NCI-H1436 (cell line): ENCODE measurements around the gene APMAP.

Experiments
- DNase-seq: peaks from one replicate; lab custom pipeline; 2025; lab: John Stamatoyannopoulos, UW

The APMAP gene

DNA sequence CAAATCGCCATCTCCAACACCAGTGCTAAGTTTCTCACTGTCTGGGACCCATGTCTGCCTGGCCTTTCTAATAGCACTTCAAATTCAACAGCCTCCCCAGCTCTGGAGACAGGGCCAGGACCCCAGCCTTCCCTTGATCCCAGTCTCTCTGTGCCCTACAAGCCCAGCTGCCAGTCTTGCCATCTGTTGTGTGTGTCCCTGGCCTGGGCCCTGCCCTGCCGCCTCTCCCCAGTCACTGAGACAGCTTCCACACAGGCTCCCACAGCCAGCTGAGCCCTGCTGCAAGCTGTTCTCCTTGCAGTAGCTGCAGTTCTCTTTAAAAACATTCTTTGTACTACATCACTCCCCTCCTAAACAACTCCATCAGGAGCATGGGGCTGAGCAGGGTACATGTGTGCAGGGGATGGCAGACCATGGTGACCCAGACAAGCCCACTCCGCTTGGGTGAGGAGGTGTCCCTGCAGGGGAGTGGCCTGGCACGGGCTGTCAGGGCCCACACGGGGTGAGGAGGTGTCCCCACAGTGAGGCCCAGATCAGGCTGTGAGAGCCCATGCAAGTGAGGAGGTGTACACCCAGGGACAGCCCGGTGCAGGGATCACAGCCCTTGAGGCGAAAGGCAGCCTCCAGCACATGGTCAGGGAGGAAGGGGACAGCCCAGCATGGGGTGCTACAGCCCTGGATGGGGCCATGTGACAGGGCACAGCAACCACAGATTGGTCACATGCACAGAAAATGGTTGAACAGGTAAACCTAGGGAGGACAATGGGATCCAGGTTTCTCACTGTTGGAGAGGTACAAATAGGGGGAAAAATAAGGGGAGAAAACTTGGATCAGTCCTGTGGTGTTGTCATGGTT is 27.3 kb downstream of the APMAP start:
- no peak for DNase-seq

DNA sequence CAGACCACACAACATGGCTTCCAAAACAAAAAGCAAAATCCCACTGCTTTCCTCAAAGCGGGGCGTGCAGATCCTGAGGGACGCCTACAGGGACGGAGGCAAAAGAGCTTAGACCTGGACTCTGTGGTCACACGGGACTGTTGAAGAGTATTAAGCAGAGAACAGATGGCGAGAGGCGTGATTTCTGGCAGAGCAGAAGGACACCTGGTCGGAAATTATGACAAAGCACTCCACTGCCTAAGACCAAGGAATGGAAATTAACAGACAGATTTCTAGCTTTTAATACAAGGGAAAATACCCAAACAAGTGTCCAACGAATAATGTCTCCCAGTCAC is 28.1 kb downstream of the APMAP start:
- DNase-seq = no peak

DNA sequence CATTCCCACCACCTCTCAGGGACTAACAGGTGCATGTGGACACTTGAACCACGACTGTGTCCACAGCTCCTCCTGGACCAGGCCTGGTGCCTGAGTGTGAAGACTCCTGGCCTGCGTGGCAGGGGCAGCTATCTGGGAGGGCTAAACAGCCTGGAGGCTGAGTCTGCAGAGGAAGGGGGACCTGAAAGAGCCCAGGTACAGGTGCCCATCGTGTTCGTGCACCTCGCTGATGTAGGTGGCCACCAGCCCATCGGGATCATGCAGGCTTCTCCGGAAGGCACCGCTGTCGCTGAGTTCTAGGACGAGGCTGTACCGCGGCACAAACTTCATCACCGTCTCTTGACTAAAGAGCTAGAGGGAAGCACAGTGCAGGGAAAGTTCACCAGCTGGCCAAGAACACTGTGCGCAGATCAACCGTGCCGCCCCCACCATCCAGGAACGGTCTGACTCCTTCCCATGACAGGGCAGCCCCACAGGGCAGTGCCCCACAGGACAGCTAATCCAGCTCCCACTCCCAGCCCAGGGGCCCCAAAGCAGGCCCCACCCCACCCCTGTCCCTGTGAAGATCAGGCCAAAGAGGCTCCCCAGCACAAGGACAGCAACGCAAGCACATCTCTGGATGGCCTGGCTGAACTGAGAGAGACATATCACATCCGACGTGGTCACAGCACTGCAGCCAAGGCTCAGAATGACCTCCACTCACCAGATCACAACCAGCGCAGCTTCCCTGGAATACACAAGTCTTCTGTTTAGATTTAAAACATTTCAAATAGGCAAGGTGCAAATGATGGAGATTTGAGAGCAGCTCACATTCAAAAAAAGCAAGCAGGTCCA is 28.7 kb downstream of the APMAP start:
- DNase-seq = no peak

DNA sequence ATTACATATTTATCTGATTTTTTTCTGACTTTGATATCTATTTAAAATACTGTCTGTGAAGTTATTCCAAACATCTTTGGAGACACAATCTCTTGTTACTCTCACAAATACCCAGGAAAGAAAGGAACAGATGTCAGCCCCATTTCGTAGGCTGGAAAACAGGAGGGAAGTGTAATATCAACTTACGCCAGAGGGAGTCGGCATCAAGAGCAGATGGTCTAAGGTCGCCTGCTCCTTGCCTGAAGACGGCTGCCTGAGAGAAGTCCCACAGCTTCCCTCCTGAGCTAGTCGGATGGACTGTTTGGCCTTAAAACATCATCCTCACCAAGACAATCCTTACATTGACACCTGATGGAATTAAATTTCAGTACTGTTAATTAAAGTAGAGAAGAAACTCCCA is 30.0 kb downstream of the APMAP start:
- DNase-seq = no peak

DNA sequence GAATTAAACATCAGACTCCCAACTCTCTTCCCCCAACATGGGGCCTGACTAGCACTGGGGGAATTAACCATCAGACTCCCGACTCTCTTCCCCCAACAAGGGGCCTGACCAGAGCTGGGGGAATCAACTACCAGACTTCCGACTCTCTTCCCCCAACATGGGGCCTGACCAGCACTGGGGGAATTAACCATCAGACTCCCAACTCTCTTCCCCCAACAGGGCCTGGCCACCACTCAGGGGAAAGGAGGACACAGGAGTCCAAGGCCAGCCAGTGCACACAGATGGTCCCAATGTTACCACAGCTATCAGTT is 30.4 kb downstream of the APMAP start:
- no peak for DNase-seq

DNA sequence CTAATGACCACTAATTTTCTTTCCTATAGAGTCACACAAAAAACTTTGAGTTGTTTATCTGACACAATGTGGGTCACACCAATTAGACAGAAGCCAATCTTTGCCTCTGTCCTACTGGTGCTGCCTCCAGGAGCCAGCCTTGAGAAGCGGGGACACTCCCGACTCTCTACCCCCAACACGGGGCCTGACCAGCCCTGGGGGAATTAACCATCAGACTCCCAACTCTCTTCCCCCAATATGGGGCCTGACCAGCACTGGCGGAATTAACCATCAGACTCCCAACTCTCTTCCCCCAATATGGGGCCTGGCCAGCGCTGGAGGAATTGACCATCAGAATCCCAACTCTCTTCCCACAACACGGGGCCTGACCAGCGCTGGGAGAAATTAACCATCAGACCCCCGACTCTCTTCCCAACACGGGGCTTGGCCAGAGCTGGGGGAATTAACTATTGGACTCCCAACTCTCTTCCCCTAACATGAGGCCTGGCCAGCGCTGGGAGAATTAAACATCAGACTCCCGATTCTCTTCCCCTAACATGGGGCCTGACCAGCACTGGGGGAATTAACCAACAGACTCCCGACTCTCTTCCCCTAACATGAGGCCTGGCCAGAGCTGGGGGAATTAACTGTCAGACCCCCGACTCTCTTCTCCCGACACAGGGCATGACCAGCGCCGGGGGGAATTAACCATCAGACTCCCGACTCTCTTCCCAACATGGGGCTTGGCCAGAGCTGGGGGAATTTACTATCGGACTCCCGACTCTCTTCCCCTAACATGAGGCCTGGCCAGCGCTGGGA is 31.0 kb downstream of the APMAP start:
- DNase-seq = no peak

DNA sequence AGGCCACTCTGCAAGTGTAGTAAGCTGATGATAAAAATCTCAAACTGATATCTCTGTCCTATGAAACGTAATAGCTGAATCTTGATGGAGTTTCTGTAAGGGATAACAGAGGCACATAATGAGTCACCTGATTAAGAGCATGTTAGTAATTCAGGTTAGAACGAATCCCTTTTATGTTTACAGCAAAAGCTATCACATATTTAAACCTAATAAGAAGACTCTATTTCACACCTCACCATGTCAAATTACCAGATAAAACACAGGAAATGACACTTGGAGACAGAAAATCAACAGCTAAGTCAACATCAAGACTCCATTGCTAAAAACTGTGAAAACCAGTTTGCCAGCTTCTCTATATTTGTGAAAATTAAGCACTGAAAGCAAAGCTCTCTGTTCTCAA is 31.7 kb downstream of the APMAP start:
- DNase-seq = no peak

DNA sequence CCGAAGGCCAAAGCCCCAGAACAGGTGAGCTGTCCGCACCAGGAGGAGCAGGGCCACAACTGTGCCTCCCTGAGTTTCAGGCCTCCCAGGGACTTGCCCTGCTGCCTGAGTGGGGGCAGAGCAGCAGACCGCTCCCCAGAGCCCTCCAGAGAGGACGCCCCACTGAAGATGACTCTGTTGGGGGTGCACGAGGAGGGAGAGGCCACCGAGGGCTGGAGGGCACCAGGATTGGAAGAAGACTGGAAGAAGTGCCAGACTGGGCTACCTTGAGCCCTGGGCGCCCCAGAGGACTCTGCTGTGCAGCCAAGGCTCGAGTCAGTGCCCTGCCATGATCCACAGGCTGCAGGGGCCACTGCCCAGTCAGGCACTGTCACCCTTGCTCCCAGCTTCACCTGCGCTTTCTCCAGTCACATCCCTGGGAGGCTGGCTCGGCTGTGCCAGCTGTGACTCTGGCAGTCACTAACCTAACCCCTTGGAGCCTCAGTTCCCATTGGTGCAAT is 32.2 kb downstream of the APMAP start:
- DNase-seq = no peak

DNA sequence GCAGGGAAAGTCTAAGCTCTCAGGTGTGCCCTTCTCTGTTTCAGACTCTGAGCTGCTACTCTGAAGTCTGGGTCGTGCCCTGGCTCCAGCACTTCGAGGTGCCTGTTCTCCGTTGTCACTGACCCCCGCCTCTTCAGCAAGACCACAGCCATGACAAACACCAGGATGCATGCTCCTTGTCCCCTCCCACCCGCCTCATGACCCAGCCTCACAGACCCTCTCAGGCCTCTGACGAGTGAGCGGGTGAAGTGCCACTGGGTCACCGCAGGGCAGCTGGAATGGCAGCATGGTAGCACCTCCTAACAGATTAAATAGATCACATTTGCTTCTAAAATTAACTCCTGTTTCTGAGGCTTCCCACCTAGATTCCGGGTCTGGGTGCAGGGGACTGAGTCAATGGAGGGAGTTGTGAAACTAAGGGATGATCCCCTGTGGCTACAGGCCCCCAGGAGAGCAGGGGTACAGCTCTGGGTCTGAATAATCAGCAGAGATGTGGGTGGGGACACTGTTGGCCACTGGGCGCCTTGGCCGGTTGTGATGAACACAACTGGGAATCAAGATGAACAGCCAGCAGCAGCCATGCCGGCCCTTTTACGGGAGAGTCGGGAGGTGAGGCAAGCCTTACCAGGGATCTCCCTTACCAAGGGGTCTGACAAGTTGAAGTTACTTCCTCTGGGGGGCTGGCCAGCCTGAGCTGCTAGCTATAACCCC is 32.8 kb downstream of the APMAP start:
- no peak for DNase-seq

DNA sequence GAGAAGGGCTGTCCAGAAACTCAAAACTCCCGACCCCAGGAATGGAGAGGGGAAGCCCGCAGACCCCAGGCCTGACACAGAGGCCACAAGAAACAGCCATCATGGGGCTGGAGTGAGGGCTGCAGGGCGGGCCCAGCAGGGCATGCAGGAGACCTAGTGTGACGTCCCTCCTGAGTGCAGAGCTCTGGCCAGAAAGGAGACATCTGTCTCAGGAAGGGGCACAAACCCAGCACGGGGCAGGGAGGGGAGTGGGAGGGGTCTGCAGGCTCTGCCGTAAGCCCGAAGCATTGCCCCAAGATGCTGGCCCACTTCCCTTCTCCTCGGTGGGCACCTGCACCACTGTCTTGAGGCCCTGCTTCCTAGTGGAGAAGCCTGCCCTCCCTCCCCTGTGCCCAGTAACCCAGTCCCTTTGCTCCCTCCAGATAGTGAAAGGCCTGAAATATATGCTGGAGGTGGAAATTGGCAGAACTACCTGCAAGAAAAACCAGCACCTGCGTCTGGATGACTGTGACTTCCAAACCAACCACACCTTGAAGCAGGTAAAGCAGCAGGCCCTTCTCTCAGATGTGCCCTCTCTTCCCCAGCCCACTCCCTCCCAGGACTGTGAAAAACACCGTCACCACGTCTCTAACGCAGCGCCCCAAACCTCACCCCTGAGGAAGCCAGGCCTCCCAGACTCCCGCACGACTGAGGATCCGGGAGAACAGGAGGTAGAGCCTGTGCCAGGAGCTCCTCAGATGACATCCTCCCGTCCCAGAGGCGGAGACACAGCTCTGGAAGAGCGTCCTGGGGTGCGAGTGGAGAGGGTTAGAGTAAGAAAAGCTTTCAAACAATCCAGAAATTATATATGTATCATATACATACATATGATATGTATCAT is 33.8 kb downstream of the APMAP start:
- no peak for DNase-seq

DNA sequence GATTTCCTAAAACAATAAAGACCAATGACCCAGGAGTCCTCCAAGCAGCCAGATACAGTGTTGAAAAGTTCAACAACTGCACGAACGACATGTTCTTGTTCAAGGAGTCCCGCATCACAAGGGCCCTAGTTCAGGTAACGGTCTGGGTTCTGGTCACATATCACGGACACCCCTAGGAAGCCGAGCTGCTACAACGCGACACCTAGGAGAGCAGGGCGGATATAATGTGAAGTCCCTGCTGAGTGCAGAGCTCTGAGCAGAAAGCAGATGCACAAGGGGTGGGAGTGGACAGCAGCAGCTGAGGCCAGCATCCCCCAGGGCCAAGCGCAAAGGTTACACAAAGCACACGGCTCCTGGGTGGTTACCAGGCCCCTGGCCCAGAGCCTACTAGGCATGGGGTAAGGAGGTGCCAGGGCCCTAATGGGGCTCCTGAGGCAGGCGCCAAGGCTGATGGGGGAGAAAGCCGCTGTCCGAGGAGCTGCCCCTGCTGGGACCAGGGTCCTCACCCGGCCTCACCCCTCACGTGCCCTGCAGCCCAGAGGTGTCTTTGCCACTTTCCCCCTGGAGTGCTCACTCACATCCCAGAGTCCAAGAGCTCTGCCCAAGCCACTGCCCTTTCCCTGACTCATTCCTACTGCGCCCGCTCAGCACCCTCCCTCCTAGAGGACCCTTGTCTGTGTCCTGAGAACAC is 35.1 kb downstream of the APMAP start:
- DNase-seq = no peak

DNA sequence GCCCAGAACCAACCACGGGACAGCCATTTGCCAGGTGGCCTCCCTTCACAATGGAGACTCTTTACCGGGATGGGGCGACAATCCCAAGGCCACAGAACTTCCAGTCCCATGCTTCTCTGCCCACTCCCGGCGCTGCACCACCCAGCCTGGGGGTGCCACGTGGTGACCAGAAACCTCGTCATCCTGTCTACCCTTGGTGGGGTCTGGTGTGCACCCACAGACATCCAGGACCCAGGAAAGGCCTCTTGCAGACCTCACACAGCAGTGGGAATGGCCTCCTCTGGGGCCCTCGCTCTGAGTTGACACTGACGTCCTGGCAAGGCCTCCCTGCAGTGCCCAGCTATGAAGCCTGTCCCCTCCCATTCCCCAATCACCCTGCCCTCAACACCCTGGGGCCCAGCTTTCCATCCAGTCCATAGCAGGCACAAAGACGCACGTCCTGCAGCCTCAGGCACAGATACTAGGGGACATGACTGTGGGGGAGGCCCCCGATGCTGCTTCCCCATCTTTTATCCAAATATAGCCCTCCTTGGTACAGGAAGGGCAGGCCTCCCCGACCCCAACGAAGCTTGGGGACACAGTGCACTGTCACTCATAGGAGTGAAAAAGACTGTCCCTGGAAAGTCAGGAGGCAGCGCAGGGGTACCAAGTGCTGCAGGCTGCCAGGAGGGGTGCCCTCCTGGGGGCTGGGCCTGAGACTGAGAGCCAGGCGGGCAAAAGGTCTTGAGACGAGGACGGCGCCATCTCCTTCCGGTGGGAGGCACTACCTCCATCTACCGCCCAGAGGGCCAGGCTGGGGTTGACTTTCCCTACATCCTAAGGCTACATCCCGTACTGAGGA is 36.3 kb downstream of the APMAP start:
- DNase-seq = no peak

DNA sequence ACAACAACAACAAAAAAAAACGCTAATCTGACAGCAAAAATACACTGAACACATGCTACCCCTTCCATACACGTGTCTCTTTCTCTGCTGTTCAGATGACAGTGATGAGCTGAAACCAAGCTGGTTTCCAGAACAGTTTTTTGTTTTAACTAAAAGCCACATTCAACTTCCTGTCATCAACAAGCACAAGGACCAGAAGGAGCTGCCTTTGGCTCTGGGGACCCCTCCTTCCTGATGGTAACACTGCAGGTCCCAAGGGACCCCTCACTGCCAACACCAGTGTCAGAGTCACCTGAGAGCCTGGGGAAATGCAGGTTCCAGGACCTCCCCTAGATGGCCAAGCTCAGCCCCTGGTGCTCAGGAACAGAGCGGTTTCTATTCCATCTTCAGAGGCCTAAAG is 37.5 kb downstream of the APMAP start:
- DNase-seq = peak; percentile 57

DNA sequence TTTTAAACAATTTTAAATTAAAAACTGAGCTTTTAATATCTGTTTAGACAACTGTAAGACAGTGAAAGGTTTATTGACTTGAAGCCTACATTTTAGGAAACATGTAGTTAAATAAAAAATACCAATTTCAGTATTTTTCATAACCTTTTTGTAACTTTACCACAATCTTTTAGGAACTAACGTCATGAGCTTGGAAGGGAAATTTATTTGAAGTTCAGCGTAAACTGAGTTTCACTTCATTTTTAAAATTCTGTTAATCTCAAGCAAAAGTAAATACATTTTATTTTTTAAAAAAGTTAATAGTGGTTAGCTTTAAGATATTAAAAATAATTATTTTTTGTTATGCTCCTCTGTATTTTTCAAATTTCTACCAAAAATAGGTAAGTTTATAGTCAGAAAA is 38.0 kb downstream of the APMAP start:
- no peak for DNase-seq

DNA sequence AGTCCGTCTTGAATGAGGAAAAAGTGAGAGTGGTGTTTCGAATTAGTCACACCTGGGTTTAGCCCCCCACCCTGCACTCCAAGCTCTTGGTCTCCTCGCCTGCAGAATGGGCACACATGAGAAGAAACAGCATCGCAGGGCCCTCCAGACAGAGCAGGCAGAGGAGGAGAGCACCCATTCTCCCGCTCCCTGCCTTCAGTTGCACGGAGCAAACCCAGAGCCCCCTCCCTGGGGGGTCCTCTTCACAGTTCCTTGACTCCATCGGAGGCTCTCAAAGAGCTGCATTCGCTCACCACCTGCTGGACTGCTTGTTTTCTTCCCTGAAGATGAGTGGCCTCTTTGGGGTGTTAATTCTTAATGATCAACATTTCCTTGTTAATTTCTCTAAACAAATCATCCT is 38.4 kb downstream of the APMAP start:
- DNase-seq = peak; percentile 29

DNA sequence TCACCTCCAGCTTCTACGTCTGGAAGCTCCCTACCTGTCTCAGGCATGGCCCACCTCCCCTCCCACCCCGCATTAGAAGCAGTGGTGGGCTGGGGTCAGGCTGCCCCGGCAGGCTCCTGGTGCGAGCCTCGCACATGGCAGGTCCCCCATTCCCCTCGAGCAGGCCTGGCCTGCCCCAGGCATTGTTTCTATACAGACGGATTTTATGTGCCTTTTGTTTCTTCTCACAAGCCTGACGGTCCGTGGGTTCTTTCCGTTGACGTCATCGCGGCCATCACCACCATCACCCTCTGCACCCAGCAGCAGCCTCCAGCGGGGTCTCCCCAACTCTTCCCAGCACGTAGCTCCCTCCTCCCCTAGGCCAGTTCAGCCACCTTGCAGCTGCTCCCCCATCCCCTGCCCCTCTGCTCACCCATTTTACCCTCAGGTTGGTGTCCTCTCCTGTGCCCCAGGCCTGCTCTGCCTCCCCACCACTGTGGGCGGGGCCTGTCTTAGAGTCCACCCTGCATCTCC is 38.9 kb downstream of the APMAP start:
- DNase-seq = no peak

DNA sequence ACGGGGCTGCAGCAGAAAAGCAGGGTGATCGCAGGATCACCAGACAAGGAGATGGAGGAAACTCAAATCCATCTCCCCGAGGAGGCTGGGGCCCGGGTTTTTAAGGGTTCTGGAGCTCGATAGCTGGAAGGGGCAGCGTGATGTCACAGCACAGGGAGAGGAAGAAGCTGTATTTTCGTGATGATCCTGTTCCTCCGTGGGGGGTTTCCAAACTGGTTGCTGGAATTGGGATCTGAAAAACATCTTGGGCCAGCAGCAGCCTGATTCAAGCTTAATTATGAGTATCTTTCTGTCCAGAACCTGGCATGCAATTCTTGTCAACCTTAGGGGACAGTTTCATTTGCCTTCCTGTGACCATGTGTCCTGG is 39.4 kb downstream of the APMAP start:
- no peak for DNase-seq

DNA sequence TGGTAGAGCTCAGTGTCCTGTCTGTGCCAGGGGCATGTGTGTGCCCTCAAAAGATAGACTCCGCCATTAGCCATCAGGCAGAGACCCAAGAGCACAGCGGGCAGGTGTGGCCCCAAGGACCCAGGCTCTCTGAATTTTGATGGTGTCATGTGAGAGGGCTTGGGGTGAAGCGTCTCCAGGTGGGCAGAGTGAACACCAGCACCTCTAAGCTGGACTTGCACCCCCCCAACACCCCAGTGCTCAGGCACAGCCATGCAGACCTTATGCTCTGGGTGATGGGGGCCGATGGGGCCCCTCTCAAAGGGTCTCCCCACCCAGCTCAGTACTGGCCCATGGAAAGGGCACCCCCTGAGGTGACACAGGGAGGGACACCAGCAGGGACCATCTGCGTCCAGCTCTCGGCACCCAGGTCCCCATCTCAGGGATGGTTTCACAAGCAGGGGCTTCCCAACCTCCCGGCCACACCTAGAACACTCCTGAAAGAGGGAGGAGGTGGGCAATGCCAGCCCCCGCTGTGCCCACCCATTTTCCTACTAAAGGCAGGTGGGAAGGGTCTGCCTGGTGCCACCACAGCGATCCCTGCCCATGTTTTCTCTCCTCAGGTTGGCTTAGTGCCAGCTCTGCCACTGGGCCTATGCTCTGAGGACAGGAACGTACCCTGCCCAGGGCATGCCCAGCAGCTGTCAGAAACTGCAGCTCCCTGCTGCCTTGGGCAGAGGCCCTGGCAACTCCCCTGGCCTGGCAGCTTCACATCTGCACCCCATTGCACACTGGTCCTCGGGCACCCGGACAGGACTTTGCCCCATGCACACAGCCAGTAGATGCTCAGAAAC is 40.0 kb downstream of the APMAP start:
- no peak for DNase-seq
